Stimulated activated CD8-positive, alpha-beta memory T cell treated with anti-CD3 and anti-CD28 coated beads, Interleukin-4, amount 100 ng/mL, for 4 hours (primary cell): ENCODE measurements around the gene RHOF.

Source experiments
- DNase-seq, 2 donors: peaks; one replicate each; pipeline ENCODE4 v3.0.0-alpha.2; 2020; ENCODE audit warnings: low read depth in 2 of 2, low spot score in 1 of 2

Gene RHOF

GRCh38 chr12:121793440-121793837, at the start of gene RHOF:
Gene RHOF, minus strand, starts transcription at chr12:121793688. Its CDS starts 55 bp downstream, at chr12:121793633.
- no peak for DNase-seq

- DNase-seq: no peak
These were observed 46.7 kb upstream of the RHOF start for GRCh38 chr12:121839993-121840761.

- peak; percentile 98 to 99 for DNase-seq
These were observed 45.9 kb upstream of the RHOF start for GRCh38 chr12:121839106-121839992.

- DNase-seq: no peak
These were observed 44.6 kb upstream of the RHOF start for GRCh38 chr12:121838126-121838525.

GRCh38 chr12:121837680-121838079, 44.2 kb upstream of the RHOF start:
- no peak for DNase-seq

GRCh38 chr12:121831571-121832245, 38.2 kb upstream of the RHOF start:
- DNase-seq: no peak

GRCh38 chr12:121830588-121831265, 37.2 kb upstream of the RHOF start:
- DNase-seq: no peak

GRCh38 chr12:121830134-121830533, 36.6 kb upstream of the RHOF start:
- no peak for DNase-seq

GRCh38 chr12:121829250-121829918, 35.9 kb upstream of the RHOF start:
- no peak for DNase-seq

- no peak for DNase-seq
These were observed 35.3 kb upstream of the RHOF start for GRCh38 chr12:121828826-121829225.

- no peak for DNase-seq
These were observed 34.8 kb upstream of the RHOF start for GRCh38 chr12:121828306-121828705.

GRCh38 chr12:121827351-121828099, 34.0 kb upstream of the RHOF start:
- DNase-seq: no peak

- DNase-seq: no peak
These were observed 33.0 kb upstream of the RHOF start for GRCh38 chr12:121826318-121827150.

GRCh38 chr12:121825041-121825523, 31.6 kb upstream of the RHOF start:
- no peak for DNase-seq

- DNase-seq: no peak
These were observed 30.2 kb upstream of the RHOF start for GRCh38 chr12:121823727-121824115.

- DNase-seq: no peak
These were observed 29.7 kb upstream of the RHOF start for GRCh38 chr12:121823101-121823726.

- no peak for DNase-seq
These were observed 29.1 kb upstream of the RHOF start for GRCh38 chr12:121822393-121823100.

- DNase-seq: no peak
These were observed 26.6 kb upstream of the RHOF start for GRCh38 chr12:121820056-121820455.
